ENCODE data around the gene SLC22A23.

Gene SLC22A23

DNA sequence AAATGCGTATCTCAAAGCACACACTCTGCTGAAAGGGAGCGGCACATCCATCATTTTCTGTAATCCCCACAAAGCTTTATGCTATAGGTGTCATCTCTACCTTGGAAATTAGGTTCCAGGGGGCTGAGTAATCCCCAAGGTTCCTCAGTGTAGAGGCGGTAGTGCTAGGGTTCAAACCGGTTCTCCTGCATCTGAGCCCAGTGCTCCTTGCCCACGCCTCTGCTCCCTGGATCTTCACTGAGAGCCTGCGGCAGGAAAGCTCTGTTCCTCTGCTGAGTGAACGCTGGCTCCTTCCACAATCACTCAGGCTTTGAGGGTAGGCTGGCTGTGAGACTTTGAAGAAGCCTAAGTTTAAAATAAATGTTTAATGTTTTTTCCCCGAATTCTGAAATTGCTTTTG lies 24.9 kb downstream of the SLC22A23 start:
- Histone ChIP-seq H3K9ac (ENCODE audit: low read depth, low read length) (no peak overlapping the region), H3K4me1 (ENCODE audit: insufficient read depth, low read length) (no peaks in the 10 kb centered on the region), H3K36me3 (ENCODE audit: insufficient read depth, low read length) (no peaks in the 10 kb centered on the region), H3K4me3 (ENCODE audit: low read depth in 1 of 2, low read length in 2 of 2) (no peak overlapping the region), H3K4me2 (ENCODE audit: insufficient read depth, low read length) (no peak overlapping the region), H3K9me3 (ENCODE audit: insufficient read depth, low read length, severe bottlenecking) (no peaks in the 10 kb centered on the region), H3K27me3 (ENCODE audit: insufficient read depth, low read length, poor library complexity) (peaks cover 19% of the 10 kb centered on the region), H3K79me2 (ENCODE audit: insufficient read depth, low read length) (no peaks in the 10 kb centered on the region), H3K27ac (ENCODE audit: low read length) (no peak overlapping the region), H4K20me1 (ENCODE audit: insufficient read depth, low read length) (no peaks in the 10 kb centered on the region), H2AFZ (ENCODE audit: low read depth, low read length) (no peak overlapping the region)
- DNase-seq (no peak), ATAC-seq (ENCODE audit: insufficient read depth, low read depth) (no peak)
- TF ChIP-seq, protein P1, sequence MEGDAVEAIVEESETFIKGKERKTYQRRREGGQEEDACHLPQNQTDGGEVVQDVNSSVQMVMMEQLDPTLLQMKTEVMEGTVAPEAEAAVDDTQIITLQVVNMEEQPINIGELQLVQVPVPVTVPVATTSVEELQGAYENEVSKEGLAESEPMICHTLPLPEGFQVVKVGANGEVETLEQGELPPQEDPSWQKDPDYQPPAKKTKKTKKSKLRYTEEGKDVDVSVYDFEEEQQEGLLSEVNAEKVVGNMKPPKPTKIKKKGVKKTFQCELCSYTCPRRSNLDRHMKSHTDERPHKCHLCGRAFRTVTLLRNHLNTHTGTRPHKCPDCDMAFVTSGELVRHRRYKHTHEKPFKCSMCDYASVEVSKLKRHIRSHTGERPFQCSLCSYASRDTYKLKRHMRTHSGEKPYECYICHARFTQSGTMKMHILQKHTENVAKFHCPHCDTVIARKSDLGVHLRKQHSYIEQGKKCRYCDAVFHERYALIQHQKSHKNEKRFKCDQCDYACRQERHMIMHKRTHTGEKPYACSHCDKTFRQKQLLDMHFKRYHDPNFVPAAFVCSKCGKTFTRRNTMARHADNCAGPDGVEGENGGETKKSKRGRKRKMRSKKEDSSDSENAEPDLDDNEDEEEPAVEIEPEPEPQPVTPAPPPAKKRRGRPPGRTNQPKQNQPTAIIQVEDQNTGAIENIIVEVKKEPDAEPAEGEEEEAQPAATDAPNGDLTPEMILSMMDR (IDR thresholded peaks at IDR 0.05; ENCODE audit: borderline replicate concordance, extremely low read depth, low read length, poor library complexity, severe bottlenecking) = no peak
- no peak for TF ChIP-seq EZH2 (IDR thresholded peaks at IDR 0.05; ENCODE audit: borderline replicate concordance, low read depth, low read length, severe bottlenecking)

DNA sequence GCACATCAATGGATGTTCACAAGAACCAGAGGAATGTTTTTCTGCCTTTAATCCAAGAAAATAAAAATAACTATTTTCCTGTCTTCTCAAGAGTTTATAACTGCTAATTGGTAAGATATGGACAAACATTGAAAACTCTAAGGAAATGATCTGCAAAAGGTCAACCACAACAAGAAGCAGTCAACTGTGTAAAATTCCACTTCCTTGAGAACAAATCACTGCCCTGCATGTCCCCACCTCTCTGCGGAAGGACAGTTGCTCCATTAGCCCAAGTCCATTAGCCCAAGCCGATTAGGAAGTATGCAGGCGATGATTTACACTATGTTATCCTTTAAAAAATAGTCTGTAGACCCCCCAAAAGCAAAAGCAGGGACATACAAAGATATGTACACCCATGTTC lies 27.6 kb downstream of the SLC22A23 start:
- peaks cover 18% of the 10 kb centered on the region for H3K27me3 ChIP-seq (ENCODE audit: insufficient read depth, low read length, poor library complexity)
- DNase-seq = no peak
- no peaks in the 10 kb centered on the region for H3K9me3 ChIP-seq (ENCODE audit: insufficient read depth, low read length, severe bottlenecking)
- no peak overlapping the region for H3K27ac ChIP-seq (ENCODE audit: low read length)
- H3K79me2 ChIP-seq (ENCODE audit: insufficient read depth, low read length) = no peaks in the 10 kb centered on the region
- TF ChIP-seq EZH2 (IDR thresholded peaks at IDR 0.05; ENCODE audit: borderline replicate concordance, low read depth, low read length, severe bottlenecking) = no peak
- TF ChIP-seq, protein P1 (IDR thresholded peaks at IDR 0.05; ENCODE audit: borderline replicate concordance, extremely low read depth, low read length, poor library complexity, severe bottlenecking) = no peak
- no peak for ATAC-seq (ENCODE audit: insufficient read depth, low read depth)
- H3K4me3 ChIP-seq (ENCODE audit: low read depth in 1 of 2, low read length in 2 of 2) = no peak overlapping the region
- no peak overlapping the region for H2AFZ ChIP-seq (ENCODE audit: low read depth, low read length)
- no peaks in the 10 kb centered on the region for H3K4me1 ChIP-seq (ENCODE audit: insufficient read depth, low read length)
- no peak overlapping the region for H3K4me2 ChIP-seq (ENCODE audit: insufficient read depth, low read length)
- no peak overlapping the region for H3K9ac ChIP-seq (ENCODE audit: low read depth, low read length)
- no peaks in the 10 kb centered on the region for H4K20me1 ChIP-seq (ENCODE audit: insufficient read depth, low read length)
- no peaks in the 10 kb centered on the region for H3K36me3 ChIP-seq (ENCODE audit: insufficient read depth, low read length)

GRCh38 chr6:3428700-3429099 lies 28.1 kb downstream of the SLC22A23 start:
- Histone ChIP-seq H3K27me3 (ENCODE audit: insufficient read depth, low read length, poor library complexity) (peaks cover 23% of the 10 kb centered on the region), H3K4me1 (ENCODE audit: insufficient read depth, low read length) (no peaks in the 10 kb centered on the region), H3K36me3 (ENCODE audit: insufficient read depth, low read length) (no peaks in the 10 kb centered on the region), H4K20me1 (ENCODE audit: insufficient read depth, low read length) (peaks cover 4% of the 10 kb centered on the region; the same call in 1 of the 2 replicates), H3K79me2 (ENCODE audit: insufficient read depth, low read length) (no peaks in the 10 kb centered on the region), H2AFZ (ENCODE audit: low read depth, low read length) (no peak overlapping the region), H3K9ac (ENCODE audit: low read depth, low read length) (no peak overlapping the region), H3K4me3 (ENCODE audit: low read depth in 1 of 2, low read length in 2 of 2) (no peak overlapping the region), H3K4me2 (ENCODE audit: insufficient read depth, low read length) (no peak overlapping the region), H3K9me3 (ENCODE audit: insufficient read depth, low read length, severe bottlenecking) (no peaks in the 10 kb centered on the region), H3K27ac (ENCODE audit: low read length) (no peak overlapping the region)
- DNase-seq = no peak
- ATAC-seq (ENCODE audit: insufficient read depth, low read depth) = no peak
- TF ChIP-seq, protein P1 (IDR thresholded peaks at IDR 0.05; ENCODE audit: borderline replicate concordance, extremely low read depth, low read length, poor library complexity, severe bottlenecking) = no peak
- TF ChIP-seq EZH2 (IDR thresholded peaks at IDR 0.05; ENCODE audit: borderline replicate concordance, low read depth, low read length, severe bottlenecking) = no peak

DNA sequence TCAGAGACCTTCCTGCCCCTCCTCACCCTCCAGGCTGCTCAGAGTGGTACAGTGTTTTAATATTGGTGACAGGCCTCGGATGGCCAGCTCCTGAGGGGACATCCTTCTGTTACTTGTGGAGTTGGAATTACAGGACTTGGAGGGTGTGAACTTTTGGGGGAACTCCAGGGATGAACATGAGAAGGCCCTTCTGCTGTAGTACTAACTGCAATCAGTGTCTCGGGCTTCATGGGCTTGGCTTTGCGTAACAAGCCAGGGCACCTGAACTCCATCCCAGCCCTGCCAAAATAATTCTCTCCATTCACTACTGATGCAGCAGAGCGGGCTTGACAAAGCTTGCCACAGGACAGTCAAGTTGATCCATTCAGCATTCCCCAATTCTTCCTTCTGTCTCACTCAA lies 28.6 kb downstream of the SLC22A23 start:
- Histone ChIP-seq H3K4me2 (ENCODE audit: insufficient read depth, low read length) (no peak overlapping the region), H3K9ac (ENCODE audit: low read depth, low read length) (no peak overlapping the region), H3K27me3 (ENCODE audit: insufficient read depth, low read length, poor library complexity) (peaks cover 27% of the 10 kb centered on the region), H3K4me3 (ENCODE audit: low read depth in 1 of 2, low read length in 2 of 2) (no peak overlapping the region), H2AFZ (ENCODE audit: low read depth, low read length) (no peak overlapping the region), H3K4me1 (ENCODE audit: insufficient read depth, low read length) (no peaks in the 10 kb centered on the region), H3K36me3 (ENCODE audit: insufficient read depth, low read length) (no peaks in the 10 kb centered on the region), H4K20me1 (ENCODE audit: insufficient read depth, low read length) (peaks cover 4% of the 10 kb centered on the region; the same call in 1 of the 2 replicates), H3K27ac (ENCODE audit: low read length) (no peak overlapping the region), H3K79me2 (ENCODE audit: insufficient read depth, low read length) (no peaks in the 10 kb centered on the region), H3K9me3 (ENCODE audit: insufficient read depth, low read length, severe bottlenecking) (no peaks in the 10 kb centered on the region)
- DNase-seq (no peak), ATAC-seq (ENCODE audit: insufficient read depth, low read depth) (no peak)
- no peak for TF ChIP-seq EZH2 (IDR thresholded peaks at IDR 0.05; ENCODE audit: borderline replicate concordance, low read depth, low read length, severe bottlenecking)
- TF ChIP-seq, protein P1 (IDR thresholded peaks at IDR 0.05; ENCODE audit: borderline replicate concordance, extremely low read depth, low read length, poor library complexity, severe bottlenecking) = no peak

All from DND-41 (cell line).